HG03442 (cell line): Measurements from ENCODE around the gene SLC16A12.
"Not testable (repeated sequence)": the region's sequence is repeated elsewhere in the genome, so short reads cannot be mapped to it uniquely, and the experiment has no call there.

Experiments used
- ATAC-seq: cut with Tn5 transposase; IDR thresholded peaks from one replicate; pipeline ENCODE4 v1.9.1; 2021; ENCODE audit warnings: mild to moderate bottlenecking, moderate library complexity; ENCODE audit not compliant: unreplicated experiment

The SLC16A12 gene

GRCh38 chr10:89426230-89426868 lies 109.0 kb downstream of the SLC16A12 start:
- ATAC-seq = no peak

GRCh38 chr10:89425000-89425399 lies 110.4 kb downstream of the SLC16A12 start:
- ATAC-seq = no peak

- ATAC-seq = no peak
Observed at GRCh38 chr10:89421018-89421476, 114.3 kb downstream of the SLC16A12 start.

GRCh38 chr10:89419548-89419947 lies 115.8 kb downstream of the SLC16A12 start:
- no peak for ATAC-seq

GRCh38 chr10:89416465-89416864 lies 118.9 kb downstream of the SLC16A12 start:
- ATAC-seq = no peak

GRCh38 chr10:89414879-89415821 lies 120.2 kb downstream of the SLC16A12 start:
- peak; percentile 29 for ATAC-seq

- peak; percentile 72 for ATAC-seq
Observed at GRCh38 chr10:89414146-89414878, 121.1 kb downstream of the SLC16A12 start, which contains the start of gene IFIT5. IFIT5 (plus strand) TSS chr10:89414568; CDS start chr10:89414799, 231 bp downstream.

GRCh38 chr10:89413398-89413912 lies 121.9 kb downstream of the SLC16A12 start:
- no peak for ATAC-seq

GRCh38 chr10:89412276-89412675 lies 123.1 kb downstream of the SLC16A12 start:
- not testable (repeated sequence) for ATAC-seq

- not testable (repeated sequence) for ATAC-seq
Observed at GRCh38 chr10:89411135-89411534, 124.3 kb downstream of the SLC16A12 start.

- not testable (repeated sequence) for ATAC-seq
Observed at GRCh38 chr10:89410551-89410950, 124.8 kb downstream of the SLC16A12 start.

- not testable (repeated sequence) for ATAC-seq
Observed at GRCh38 chr10:89409282-89409681, 126.1 kb downstream of the SLC16A12 start.

GRCh38 chr10:89407792-89408191 lies 127.6 kb downstream of the SLC16A12 start:
- ATAC-seq = not testable (repeated sequence)

- not testable (repeated sequence) for ATAC-seq
Observed at GRCh38 chr10:89406178-89406577, 129.2 kb downstream of the SLC16A12 start.

- ATAC-seq = no peak
Observed at GRCh38 chr10:89404104-89405047, 131.0 kb downstream of the SLC16A12 start.

GRCh38 chr10:89403043-89403442 lies 132.4 kb downstream of the SLC16A12 start:
- ATAC-seq = no peak

GRCh38 chr10:89399956-89400355 lies 135.4 kb downstream of the SLC16A12 start:
- ATAC-seq = no peak

- ATAC-seq = no peak
Observed at GRCh38 chr10:89398003-89398749, 137.2 kb downstream of the SLC16A12 start.

- no peak for ATAC-seq
Observed at GRCh38 chr10:89395141-89395540, 140.3 kb downstream of the SLC16A12 start.
